ENCODE results near the gene CYP26A1.

- no peak for TF ChIP-seq CTCF (IDR thresholded peaks at IDR 0.05)
- no peak for TF ChIP-seq POLR2A (IDR thresholded peaks at IDR 0.05)
Measured at GRCh38 chr10:93071674-93072224, 1.9 kb upstream of the CYP26A1 start.
